SK-N-MC (cell line): ENCODE results near the gene SCN1B.

ENCODE experiments used
- DNase-seq: peaks from one replicate; pipeline ENCODE4 v3.0.0-alpha.2; 2011; ENCODE audit warnings: low read depth, low spot score
- H3K27ac ChIP-seq: fragments of 200-600 bp; sonication (generic); 2 replicates; pipeline ENCODE4 v1.5.1; 2016; ENCODE audit warnings: mixed run types
- H3K36me3 ChIP-seq: fragments of 200-600 bp; sonication (generic); 2 replicates; pipeline ENCODE4 v1.6.1; 2017; ENCODE audit warnings: antibody characterized with exemption, low read length, mixed read lengths; ENCODE audit not compliant: insufficient read depth
- H3K4me3 ChIP-seq: fragments of 200-600 bp; sonication (generic); 2 replicates; pipeline ENCODE4 v1.5.1; 2016
- H3K9ac ChIP-seq: fragments of 200-600 bp; sonication (generic); 2 replicates; pipeline ENCODE4 v1.8.0; 2017; ENCODE audit warnings: mixed run types, mixed read lengths; ENCODE audit not compliant: insufficient read length
- H3K9me3 ChIP-seq: fragments of 200-600 bp; sonication (generic); 2 replicates; pipeline ENCODE4 v1.6.1; 2017; ENCODE audit warnings: low read depth, mild to moderate bottlenecking, antibody characterized with exemption, low read length, moderate library complexity, mixed read lengths
- EZH2 ChIP-seq: fragments of 200-600 bp; sonication (generic); IDR thresholded peaks from one replicate; pipeline ENCODE4 v1.6.1; 2017; ENCODE audit warnings: antibody characterized with exemption
- FOXP2 ChIP-seq: optimal IDR thresholded peaks from 2 replicates; pipeline ENCODE3; 2011; ENCODE audit warnings: mild to moderate bottlenecking, moderate library complexity; ENCODE audit not compliant: insufficient read depth; ENCODE audit errors: extremely low read length, control extremely low read depth
- POLR2AphosphoS5 ChIP-seq: IDR thresholded peaks from 2 replicates; pipeline ENCODE4 v1.6.1; 2012; ENCODE audit warnings: mild to moderate bottlenecking, low read depth, low read length, borderline replicate concordance

The SCN1B gene

GRCh38 chr19:35029737-35030256 lies 473 bp upstream of the SCN1B start:
- Histone ChIP-seq H3K9me3 (no peaks in the 10 kb centered on the region), H3K9ac (no peak overlapping the region), H3K27ac (no peak overlapping the region), H3K4me3 (peak overlapping the region; percentile 66), H3K36me3 (peaks cover 4% of the 10 kb centered on the region; the same call in 1 of the 2 replicates)
- DNase-seq, result no peak
- no peak for TF ChIP-seq POLR2AphosphoS5
- TF ChIP-seq EZH2, result no peak

- TF ChIP-seq POLR2AphosphoS5 (no peak), FOXP2 (no peak), EZH2 (no peak)
- H3K9me3 ChIP-seq, result no peaks in the 10 kb centered on the region
- H3K27ac ChIP-seq, result no peak overlapping the region
- H3K9ac ChIP-seq, result no peak overlapping the region
- peak overlapping the region; percentile 52 for H3K4me3 ChIP-seq
- DNase-seq, result no peak
- H3K36me3 ChIP-seq, result peaks cover 3% of the 10 kb centered on the region; the same call in 1 of the 2 replicates
These were observed 1.0 kb downstream of the SCN1B start for GRCh38 chr19:35031072-35031881.

- no peak overlapping the region for H3K4me3 ChIP-seq
- no peak for DNase-seq
- no peak overlapping the region for H3K9ac ChIP-seq
- TF ChIP-seq POLR2AphosphoS5 (no peak), EZH2 (no peak), FOXP2 (no peak)
- H3K36me3 ChIP-seq, result peaks cover 1% of the 10 kb centered on the region; the same call in 1 of the 2 replicates
- no peak overlapping the region for H3K27ac ChIP-seq
- no peaks in the 10 kb centered on the region for H3K9me3 ChIP-seq
These were observed 2.1 kb downstream of the SCN1B start for GRCh38 chr19:35032356-35032865.

GRCh38 chr19:35033067-35034004 lies 3.1 kb downstream of the SCN1B start:
- DNase-seq, result no peak
- H3K36me3 ChIP-seq, result no peaks in the 10 kb centered on the region
- TF ChIP-seq FOXP2 (no peak), POLR2AphosphoS5 (no peak), EZH2 (no peak)
- no peak overlapping the region for H3K27ac ChIP-seq
- no peak overlapping the region for H3K4me3 ChIP-seq
- H3K9me3 ChIP-seq, result no peaks in the 10 kb centered on the region
- no peak overlapping the region for H3K9ac ChIP-seq

GRCh38 chr19:35034005-35034502 lies 3.8 kb downstream of the SCN1B start:
- Histone ChIP-seq H3K27ac (no peak overlapping the region), H3K4me3 (no peak overlapping the region), H3K9me3 (no peaks in the 10 kb centered on the region), H3K36me3 (no peaks in the 10 kb centered on the region), H3K9ac (no peak overlapping the region)
- TF ChIP-seq POLR2AphosphoS5, result no peak
- TF ChIP-seq FOXP2, result no peak
- TF ChIP-seq EZH2, result no peak
- no peak for DNase-seq

GRCh38 chr19:35034588-35035382 lies 4.5 kb downstream of the SCN1B start:
- Histone ChIP-seq H3K27ac (no peak overlapping the region), H3K9me3 (no peaks in the 10 kb centered on the region), H3K4me3 (no peak overlapping the region), H3K36me3 (no peaks in the 10 kb centered on the region), H3K9ac (no peak overlapping the region)
- no peak for DNase-seq
- no peak for TF ChIP-seq FOXP2
- TF ChIP-seq POLR2AphosphoS5, result no peak
- no peak for TF ChIP-seq EZH2
